SK-N-SH treated with all-trans-retinoic acid at 6 μM for 48 hours (cell line): ENCODE data around the gene GALE.
"Not testable (repeated sequence)": the region's sequence is repeated elsewhere in the genome, so short reads cannot be mapped to it uniquely, and the experiment has no call there.

Experiments
- ATAC-seq: fragments of 200-7000 bp; cut with Tn5 transposase; 3 replicates; pipeline ENCODE4 v1.9.1; 2020; ENCODE audit warnings: mild to moderate bottlenecking, moderate library complexity
- ARNTL ChIP-seq: fragments of 450-650 bp; formaldehyde crosslinking; IDR thresholded peaks from 2 replicates; pipeline ENCODE4 v1.5.0; 2020; ENCODE audit warnings: low read depth, mild to moderate bottlenecking, moderate library complexity, borderline replicate concordance
- BACH2 ChIP-seq: fragments of 250-450 bp; sonication (Bioruptor Pico); IDR thresholded peaks from 2 replicates; pipeline ENCODE4 v1.9.0; 2021; ENCODE audit warnings: mild to moderate bottlenecking, borderline replicate concordance
- CSDC2 ChIP-seq: fragments of 250-450 bp; sonication (Bioruptor Pico); IDR thresholded peaks from 2 replicates; pipeline ENCODE4 v1.5.0; 2020; ENCODE audit warnings: mild to moderate bottlenecking, moderate library complexity
- ESRRG ChIP-seq: fragments of 250-450 bp; sonication (Bioruptor Pico); IDR thresholded peaks from 2 replicates; pipeline ENCODE4 v1.6.1; 2021; ENCODE audit warnings: mild to moderate bottlenecking
- OSR1 ChIP-seq: fragments of 250-450 bp; sonication (Bioruptor Pico); IDR thresholded peaks from 2 replicates; pipeline ENCODE4 v1.8.0; 2022; ENCODE audit warnings: moderate library complexity, mild to moderate bottlenecking, inconsistent platforms
- RARB ChIP-seq: fragments of 250-450 bp; sonication (Bioruptor Pico); IDR thresholded peaks from 2 replicates; pipeline ENCODE4 v1.8.0; 2021; ENCODE audit warnings: mild to moderate bottlenecking, moderate library complexity
- SNAI2 ChIP-seq: fragments of 250-450 bp; sonication (Bioruptor Pico); IDR thresholded peaks from 2 replicates; pipeline ENCODE4 v1.5.0; 2020; ENCODE audit warnings: mild to moderate bottlenecking, moderate library complexity
- TCF4 ChIP-seq: fragments of 250-450 bp; sonication (Bioruptor Pico); IDR thresholded peaks from 2 replicates; pipeline ENCODE4 v1.8.0; 2021; ENCODE audit warnings: mild to moderate bottlenecking, moderate library complexity, borderline replicate concordance
- ZC3H10 ChIP-seq: fragments of 250-450 bp; sonication (Bioruptor Pico); IDR thresholded peaks from 2 replicates; pipeline ENCODE4 v1.5.1; 2021; ENCODE audit warnings: mild to moderate bottlenecking, moderate library complexity
- ZFP30 ChIP-seq: fragments of 450-650 bp; formaldehyde crosslinking; IDR thresholded peaks from 2 replicates; pipeline ENCODE4 v1.5.0; 2022; ENCODE audit warnings: mild to moderate bottlenecking, moderate library complexity
- ZNF70 ChIP-seq: fragments of 450-650 bp; formaldehyde crosslinking; IDR thresholded peaks from 2 replicates; pipeline ENCODE4 v1.5.0; 2020; ENCODE audit warnings: mild to moderate bottlenecking, moderate library complexity
- ZNF8 ChIP-seq: fragments of 450-650 bp; formaldehyde crosslinking; IDR thresholded peaks from 2 replicates; pipeline ENCODE4 v1.5.0; 2020; ENCODE audit warnings: mild to moderate bottlenecking, moderate library complexity
- TF ChIP-seq, protein P1 (sequence below): fragments of 250-450 bp; sonication (Bioruptor Pico); IDR thresholded peaks from 2 replicates; pipeline ENCODE4 v1.8.0; 2020; ENCODE audit warnings: mild to moderate bottlenecking, moderate library complexity, borderline replicate concordance
- TF ChIP-seq, protein P2 (sequence below): fragments of 250-450 bp; sonication (Bioruptor Pico); IDR thresholded peaks from 2 replicates; pipeline ENCODE4 v1.5.0; 2020; ENCODE audit warnings: mild to moderate bottlenecking, moderate library complexity
- TF ChIP-seq, protein P3 (sequence below): fragments of 250-450 bp; sonication (Bioruptor Pico); IDR thresholded peaks from 2 replicates; pipeline ENCODE4 v1.8.0; 2021; ENCODE audit warnings: low read depth, mild to moderate bottlenecking, moderate library complexity, borderline replicate concordance
- TF ChIP-seq, protein P4 (sequence below): fragments of 250-450 bp; sonication (Bioruptor Pico); IDR thresholded peaks from 2 replicates; pipeline ENCODE4 v1.5.1; 2021; ENCODE audit warnings: mild to moderate bottlenecking, moderate library complexity

GALE gene

DNA sequence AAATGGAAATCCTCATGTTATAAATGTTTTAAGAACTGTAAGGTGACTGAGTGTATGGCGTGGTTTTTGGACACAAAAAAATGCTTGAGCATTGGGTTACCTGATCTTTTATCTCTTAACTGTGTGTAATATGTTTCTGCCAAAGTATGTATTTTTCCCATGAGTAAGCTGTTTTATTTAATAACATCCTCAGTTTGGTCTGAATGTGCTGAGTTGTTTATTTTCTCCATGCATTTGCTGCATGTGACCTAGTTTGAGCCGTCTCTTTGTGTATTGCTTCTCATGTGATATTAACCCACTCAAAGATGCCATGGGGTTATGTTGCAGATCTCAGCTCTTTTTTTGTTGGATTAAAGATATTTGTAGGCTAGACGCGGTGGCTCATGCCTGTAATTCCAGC is 15.7 kb downstream of the GALE start (continued):
- TF ChIP-seq, protein P1, sequence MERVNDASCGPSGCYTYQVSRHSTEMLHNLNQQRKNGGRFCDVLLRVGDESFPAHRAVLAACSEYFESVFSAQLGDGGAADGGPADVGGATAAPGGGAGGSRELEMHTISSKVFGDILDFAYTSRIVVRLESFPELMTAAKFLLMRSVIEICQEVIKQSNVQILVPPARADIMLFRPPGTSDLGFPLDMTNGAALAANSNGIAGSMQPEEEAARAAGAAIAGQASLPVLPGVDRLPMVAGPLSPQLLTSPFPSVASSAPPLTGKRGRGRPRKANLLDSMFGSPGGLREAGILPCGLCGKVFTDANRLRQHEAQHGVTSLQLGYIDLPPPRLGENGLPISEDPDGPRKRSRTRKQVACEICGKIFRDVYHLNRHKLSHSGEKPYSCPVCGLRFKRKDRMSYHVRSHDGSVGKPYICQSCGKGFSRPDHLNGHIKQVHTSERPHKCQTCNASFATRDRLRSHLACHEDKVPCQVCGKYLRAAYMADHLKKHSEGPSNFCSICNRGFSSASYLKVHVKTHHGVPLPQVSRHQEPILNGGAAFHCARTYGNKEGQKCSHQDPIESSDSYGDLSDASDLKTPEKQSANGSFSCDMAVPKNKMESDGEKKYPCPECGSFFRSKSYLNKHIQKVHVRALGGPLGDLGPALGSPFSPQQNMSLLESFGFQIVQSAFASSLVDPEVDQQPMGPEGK (CRISPR knock-in tag) = no peak
- TF ChIP-seq ZFP30 (CRISPR knock-in tag) = no peak

DNA sequence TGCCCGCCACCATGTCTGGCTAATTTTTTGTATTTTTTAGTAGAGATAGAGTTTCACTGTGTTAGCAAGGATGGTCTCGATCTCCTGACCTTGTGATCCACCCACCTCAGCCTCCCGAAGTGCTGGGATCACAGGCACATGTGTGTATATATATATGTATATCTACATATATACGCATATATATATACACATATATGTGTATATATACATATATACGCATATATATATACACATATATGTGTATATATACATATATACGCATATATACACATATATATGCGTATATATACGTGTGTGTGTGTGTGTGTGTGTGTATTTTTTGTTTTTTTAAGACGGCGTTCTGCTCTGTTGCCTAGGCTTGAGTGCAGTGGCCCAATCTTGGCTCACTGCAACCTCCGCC is 17.4 kb downstream of the GALE start:
- not testable (repeated sequence) for ATAC-seq

DNA sequence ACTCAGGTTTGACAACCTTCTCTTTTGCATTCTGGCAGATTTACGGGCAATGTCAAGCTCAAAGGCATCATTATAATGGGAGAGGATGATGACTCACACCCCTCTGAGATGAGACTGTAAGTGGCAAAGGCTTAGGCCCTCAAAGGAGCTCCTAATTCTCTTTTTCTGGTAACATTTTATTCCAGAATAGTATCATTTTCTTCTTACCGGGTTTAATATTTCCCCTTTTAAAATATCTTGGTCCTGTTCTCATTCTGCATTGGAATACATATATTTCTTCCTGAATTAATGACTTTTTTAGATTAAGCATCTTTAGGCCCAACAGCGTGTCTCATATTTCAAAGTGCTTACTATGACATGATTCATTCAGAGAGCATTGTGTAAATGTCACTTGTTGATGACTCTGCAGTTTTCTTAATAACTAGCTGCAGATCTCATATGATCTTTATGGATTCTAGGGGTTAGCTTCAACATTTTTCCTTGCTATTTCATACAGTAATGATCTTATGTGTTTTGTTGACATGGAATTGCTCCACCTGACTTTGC is 20.7 kb downstream of the GALE start:
- ATAC-seq = no peak
- TF ChIP-seq CSDC2 (CRISPR knock-in tag) = no peak
- TF ChIP-seq, protein P2, sequence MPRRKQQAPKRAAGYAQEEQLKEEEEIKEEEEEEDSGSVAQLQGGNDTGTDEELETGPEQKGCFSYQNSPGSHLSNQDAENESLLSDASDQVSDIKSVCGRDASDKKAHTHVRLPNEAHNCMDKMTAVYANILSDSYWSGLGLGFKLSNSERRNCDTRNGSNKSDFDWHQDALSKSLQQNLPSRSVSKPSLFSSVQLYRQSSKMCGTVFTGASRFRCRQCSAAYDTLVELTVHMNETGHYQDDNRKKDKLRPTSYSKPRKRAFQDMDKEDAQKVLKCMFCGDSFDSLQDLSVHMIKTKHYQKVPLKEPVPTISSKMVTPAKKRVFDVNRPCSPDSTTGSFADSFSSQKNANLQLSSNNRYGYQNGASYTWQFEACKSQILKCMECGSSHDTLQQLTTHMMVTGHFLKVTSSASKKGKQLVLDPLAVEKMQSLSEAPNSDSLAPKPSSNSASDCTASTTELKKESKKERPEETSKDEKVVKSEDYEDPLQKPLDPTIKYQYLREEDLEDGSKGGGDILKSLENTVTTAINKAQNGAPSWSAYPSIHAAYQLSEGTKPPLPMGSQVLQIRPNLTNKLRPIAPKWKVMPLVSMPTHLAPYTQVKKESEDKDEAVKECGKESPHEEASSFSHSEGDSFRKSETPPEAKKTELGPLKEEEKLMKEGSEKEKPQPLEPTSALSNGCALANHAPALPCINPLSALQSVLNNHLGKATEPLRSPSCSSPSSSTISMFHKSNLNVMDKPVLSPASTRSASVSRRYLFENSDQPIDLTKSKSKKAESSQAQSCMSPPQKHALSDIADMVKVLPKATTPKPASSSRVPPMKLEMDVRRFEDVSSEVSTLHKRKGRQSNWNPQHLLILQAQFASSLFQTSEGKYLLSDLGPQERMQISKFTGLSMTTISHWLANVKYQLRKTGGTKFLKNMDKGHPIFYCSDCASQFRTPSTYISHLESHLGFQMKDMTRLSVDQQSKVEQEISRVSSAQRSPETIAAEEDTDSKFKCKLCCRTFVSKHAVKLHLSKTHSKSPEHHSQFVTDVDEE (CRISPR knock-in tag) = no peak

DNA sequence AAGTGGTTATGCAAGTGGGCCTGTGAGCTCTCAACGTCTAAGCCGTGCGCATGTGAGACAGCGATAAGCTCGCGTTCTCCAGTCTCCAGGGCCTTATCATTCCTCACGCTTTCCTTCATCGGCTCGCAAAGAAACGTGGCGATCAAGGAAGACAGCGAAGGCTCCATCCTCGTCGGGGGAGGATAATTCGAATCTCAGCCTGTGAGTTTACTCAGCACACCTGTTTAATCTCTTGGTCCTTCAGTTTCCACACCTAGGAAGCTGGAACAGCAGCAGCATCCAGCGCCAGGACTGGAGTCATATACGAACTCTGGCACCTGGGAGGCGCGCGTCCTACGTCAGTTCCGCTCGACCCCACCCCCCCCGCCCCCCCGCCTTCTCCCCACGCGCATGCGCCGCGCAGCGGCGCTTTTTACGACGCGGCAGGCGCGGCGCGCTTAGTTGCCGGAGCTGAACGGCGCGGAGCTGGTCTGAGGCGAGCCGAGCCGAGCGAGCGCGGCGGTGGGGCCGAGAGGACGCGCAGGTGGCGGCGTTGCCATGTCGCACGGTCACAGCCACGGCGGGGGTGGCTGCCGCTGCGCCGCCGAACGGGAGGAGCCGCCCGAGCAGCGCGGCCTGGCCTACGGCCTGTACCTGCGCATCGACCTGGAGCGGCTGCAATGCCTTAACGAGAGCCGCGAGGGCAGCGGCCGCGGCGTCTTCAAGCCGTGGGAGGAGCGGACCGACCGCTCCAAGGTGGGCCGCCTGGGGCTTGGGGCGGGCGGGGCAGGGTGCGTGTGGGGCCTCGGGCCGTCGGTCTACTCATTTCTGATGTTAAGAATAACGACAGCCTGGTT is 22.4 kb downstream of the GALE start, which contains the start of gene PITHD1:
Gene PITHD1, plus strand, starts transcription at position 440 of the 836 bp plus-strand sequence. Its CDS starts 98 bp downstream, at position 538.
- TF ChIP-seq BACH2 = no peak
- TF ChIP-seq, protein P1 (CRISPR knock-in tag) = no peak
- no peak for TF ChIP-seq ZNF8 (CRISPR knock-in tag)
- no peak for TF ChIP-seq ESRRG (CRISPR knock-in tag)
- no peak for TF ChIP-seq TCF4 (CRISPR knock-in tag)
- TF ChIP-seq, protein P3, sequence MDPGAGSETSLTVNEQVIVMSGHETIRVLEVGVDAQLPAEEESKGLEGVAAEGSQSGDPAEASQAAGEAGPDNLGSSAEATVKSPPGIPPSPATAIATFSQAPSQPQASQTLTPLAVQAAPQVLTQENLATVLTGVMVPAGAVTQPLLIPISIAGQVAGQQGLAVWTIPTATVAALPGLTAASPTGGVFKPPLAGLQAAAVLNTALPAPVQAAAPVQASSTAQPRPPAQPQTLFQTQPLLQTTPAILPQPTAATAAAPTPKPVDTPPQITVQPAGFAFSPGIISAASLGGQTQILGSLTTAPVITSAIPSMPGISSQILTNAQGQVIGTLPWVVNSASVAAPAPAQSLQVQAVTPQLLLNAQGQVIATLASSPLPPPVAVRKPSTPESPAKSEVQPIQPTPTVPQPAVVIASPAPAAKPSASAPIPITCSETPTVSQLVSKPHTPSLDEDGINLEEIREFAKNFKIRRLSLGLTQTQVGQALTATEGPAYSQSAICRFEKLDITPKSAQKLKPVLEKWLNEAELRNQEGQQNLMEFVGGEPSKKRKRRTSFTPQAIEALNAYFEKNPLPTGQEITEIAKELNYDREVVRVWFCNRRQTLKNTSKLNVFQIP = no peak
- TF ChIP-seq OSR1 (CRISPR knock-in tag) = no peak
- no peak for TF ChIP-seq RARB (CRISPR knock-in tag)
- no peak for TF ChIP-seq ZNF70 (CRISPR knock-in tag)
- TF ChIP-seq CSDC2 (CRISPR knock-in tag) = no peak
- TF ChIP-seq SNAI2 (CRISPR knock-in tag) = no peak
- TF ChIP-seq ZC3H10 (CRISPR knock-in tag) = no peak
- peak; percentile 86 for ATAC-seq

DNA sequence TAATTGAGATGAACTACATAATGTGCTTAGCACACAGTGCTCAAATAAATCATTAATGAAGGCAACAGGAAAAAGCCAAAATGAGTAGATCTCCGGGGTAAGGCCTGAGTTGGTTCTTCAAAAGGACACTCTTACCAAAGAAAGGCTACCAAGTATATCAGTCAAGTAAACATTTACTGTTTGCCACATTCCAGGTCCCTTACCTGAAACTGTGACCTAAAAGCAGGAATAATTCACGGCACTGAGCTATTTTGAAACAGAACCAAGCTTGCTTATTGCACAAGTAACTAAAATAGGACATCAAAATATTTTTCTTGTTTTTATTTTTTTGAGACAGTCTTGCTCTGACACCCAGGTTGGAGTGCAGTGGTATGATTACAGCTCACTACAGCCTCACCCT is 24.3 kb downstream of the GALE start:
- ATAC-seq = no peak
- TF ChIP-seq ZNF8 (CRISPR knock-in tag) (no peak), OSR1 (CRISPR knock-in tag) (no peak), ARNTL (CRISPR knock-in tag) (no peak), SNAI2 (CRISPR knock-in tag) (no peak), BACH2 (no peak), ZNF70 (CRISPR knock-in tag) (no peak)
- TF ChIP-seq, protein P1 (CRISPR knock-in tag) = no peak
- TF ChIP-seq, protein P3 = no peak
- TF ChIP-seq, protein P4, sequence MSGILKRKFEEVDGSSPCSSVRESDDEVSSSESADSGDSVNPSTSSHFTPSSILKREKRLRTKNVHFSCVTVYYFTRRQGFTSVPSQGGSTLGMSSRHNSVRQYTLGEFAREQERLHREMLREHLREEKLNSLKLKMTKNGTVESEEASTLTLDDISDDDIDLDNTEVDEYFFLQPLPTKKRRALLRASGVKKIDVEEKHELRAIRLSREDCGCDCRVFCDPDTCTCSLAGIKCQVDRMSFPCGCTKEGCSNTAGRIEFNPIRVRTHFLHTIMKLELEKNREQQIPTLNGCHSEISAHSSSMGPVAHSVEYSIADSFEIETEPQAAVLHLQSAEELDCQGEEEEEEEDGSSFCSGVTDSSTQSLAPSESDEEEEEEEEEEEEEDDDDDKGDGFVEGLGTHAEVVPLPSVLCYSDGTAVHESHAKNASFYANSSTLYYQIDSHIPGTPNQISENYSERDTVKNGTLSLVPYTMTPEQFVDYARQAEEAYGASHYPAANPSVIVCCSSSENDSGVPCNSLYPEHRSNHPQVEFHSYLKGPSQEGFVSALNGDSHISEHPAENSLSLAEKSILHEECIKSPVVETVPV (CRISPR knock-in tag) = no peak
